UCSD-AML1 (cell line): ENCODE measurements around the gene ANKRD55.
"Not testable (repeated sequence)": the region's sequence is repeated elsewhere in the genome, so short reads cannot be mapped to it uniquely, and the experiment has no call there.

Source experiments
- DNase-seq: peaks from one replicate; lab custom pipeline; 2025; ENCODE audit not compliant: unreplicated experiment; lab: John Stamatoyannopoulos, UW

ANKRD55 gene

DNA sequence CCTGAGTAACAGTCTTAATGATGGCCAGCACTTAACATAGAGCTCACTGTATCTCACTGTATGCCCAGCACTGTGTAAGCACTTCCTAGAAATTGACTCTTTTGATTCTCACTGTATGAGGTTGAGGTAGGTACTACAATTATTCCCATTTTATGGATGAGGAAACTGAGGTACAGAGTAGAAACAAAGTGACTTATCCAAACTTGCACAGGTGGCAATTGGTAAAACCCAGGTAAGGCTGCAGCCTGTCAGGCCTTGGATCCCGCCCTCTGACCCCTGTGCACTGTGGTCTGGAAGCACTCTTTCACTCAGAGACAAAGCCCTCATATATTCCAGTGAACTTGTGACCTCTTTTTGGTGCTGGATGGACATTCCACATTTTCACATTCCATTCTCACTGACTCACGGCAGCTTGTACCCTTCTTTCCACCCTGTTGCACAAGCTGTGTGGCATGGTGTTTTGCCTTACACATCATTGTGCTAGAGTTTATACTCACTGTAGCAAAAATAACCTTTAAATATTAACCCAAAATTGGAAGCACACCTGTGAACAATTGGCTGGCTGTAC is 21.7 kb downstream of the ANKRD55 start:
- DNase-seq: no peak

- DNase-seq: no peak
Observed at GRCh38 chr5:56208681-56209080, 24.4 kb downstream of the ANKRD55 start.

GRCh38 chr5:56207537-56207936 is 25.6 kb downstream of the ANKRD55 start:
- DNase-seq: no peak

DNA sequence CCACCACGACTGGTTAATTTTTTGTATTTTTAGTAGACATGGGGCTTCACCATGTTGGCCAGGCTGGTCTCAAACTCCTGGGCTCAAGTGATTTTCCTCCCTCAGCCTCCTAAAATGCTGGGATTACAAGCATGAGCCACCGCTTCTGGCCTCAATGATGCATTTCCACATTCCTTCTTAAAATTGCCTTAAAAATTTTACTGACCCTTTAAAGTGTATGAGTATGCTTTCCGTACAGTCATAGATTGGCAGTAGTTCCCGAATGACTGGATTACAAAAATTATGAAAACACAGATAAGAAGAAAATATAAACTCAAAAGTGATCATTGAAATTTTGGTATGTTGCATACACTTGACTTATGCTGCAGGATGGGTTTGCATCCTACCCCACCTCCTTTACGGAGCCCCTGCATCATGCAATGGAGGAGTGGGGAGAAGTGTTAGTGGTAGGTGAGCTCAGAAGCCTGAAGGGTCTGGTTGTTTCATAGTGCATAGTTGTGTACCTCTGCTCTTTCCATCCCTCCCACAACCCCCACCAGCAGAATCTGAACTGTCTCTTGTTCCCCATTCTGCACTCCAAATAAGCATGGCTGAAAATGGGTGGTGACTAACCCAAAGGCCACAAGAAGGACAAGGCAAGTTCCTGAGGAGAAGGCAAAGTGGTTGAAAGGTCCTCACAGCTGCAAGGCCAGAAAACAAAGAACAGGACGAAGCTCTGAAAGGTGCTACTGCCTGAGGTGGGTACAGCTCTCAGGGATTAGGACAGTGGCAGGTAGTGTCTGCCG is 26.8 kb downstream of the ANKRD55 start:
- DNase-seq: no peak

GRCh38 chr5:56203936-56204335 is 29.2 kb downstream of the ANKRD55 start:
- not testable (repeated sequence) for DNase-seq

- DNase-seq: no peak
Observed at GRCh38 chr5:56202483-56202882, 30.6 kb downstream of the ANKRD55 start.

DNA sequence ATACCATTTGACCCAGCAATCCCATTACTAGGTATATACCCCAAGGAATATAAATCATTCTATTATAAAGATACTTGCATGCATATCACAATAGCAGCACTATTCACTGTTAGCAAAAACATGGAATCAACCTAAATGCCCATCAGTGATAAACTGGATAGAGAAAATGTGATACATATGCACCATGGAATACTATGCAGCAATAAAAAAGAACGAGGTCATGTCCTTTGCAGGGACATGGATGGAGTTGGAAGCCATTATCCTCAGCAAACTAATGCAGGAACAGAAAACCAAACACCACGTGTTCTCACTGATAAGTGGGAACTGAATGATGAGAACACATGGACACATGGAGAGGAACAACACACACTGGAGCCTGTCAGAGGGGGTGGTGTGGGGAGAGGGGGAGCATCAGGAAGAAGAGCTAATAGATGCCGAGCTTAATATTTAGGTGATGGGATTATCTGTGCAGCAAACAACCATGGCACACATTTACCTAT is 31.3 kb downstream of the ANKRD55 start:
- DNase-seq: not testable (repeated sequence)

- peak; percentile 61 for DNase-seq
Observed at GRCh38 chr5:56200971-56201666, 32.0 kb downstream of the ANKRD55 start.

DNA sequence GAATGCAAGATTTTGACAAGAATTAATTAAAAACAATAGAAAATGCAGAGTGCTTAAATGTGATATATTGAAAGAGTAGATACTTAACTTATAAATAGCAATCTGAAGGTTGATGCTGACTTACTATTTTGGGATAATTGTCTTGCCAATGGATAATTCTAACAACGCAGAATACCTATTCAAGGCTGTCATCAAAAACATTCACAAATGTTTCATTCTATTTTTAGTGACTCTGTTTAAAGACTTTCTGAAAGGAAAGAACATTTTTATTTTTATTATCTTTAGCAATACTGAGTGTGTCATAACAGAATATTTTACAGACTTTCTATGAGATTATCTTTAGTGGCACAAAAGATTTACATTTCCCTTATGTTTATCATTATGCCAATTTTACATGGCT is 38.1 kb downstream of the ANKRD55 start:
- DNase-seq: no peak

- DNase-seq: no peak
Observed at GRCh38 chr5:56192246-56192645, 40.9 kb downstream of the ANKRD55 start.

- no peak for DNase-seq
Observed at GRCh38 chr5:56191656-56192055, 41.5 kb downstream of the ANKRD55 start.

GRCh38 chr5:56190497-56190896 is 42.6 kb downstream of the ANKRD55 start:
- peak; percentile 12 for DNase-seq

GRCh38 chr5:56185768-56186311 is 47.3 kb downstream of the ANKRD55 start:
- DNase-seq: no peak

DNA sequence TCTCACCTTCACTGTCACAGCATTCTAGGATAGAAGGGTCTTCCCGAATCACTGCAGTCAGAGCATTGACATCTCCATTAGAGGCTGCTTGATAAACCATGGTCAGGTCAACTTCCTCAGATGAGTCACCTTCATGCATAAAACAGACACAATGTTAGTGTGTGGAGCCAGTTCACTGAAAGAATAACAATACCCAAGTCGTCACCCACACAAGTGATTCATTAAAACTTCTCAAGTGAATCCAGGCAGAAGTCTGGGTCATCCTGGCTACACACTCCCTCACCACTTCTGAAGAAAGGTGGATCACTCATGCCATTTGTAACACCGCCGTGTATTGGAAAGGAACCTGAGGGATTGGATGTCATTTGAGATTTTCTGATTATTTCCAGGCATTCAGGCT is 49.6 kb downstream of the ANKRD55 start:
- no peak for DNase-seq

DNA sequence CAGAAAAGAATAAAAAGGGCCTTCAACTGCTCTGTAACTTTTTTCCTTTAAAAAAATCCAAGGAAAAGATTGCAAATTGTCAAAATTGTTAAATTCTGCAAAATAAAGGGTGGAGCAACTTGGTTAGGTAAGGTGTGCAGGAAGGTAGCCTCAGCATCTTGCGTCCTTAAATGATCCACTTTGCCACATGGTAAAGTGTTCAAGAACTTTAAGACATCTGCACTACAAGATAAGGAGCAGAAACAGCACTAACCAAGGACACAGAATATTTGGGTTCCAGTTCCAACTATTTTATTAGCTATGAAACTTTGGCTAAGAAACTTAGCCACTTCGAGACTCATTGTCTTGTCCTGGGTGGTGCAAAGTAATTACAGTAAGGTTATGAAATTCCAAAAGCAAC is 53.7 kb downstream of the ANKRD55 start:
- no peak for DNase-seq

- no peak for DNase-seq
Observed at GRCh38 chr5:56178823-56179222, 54.3 kb downstream of the ANKRD55 start.

DNA sequence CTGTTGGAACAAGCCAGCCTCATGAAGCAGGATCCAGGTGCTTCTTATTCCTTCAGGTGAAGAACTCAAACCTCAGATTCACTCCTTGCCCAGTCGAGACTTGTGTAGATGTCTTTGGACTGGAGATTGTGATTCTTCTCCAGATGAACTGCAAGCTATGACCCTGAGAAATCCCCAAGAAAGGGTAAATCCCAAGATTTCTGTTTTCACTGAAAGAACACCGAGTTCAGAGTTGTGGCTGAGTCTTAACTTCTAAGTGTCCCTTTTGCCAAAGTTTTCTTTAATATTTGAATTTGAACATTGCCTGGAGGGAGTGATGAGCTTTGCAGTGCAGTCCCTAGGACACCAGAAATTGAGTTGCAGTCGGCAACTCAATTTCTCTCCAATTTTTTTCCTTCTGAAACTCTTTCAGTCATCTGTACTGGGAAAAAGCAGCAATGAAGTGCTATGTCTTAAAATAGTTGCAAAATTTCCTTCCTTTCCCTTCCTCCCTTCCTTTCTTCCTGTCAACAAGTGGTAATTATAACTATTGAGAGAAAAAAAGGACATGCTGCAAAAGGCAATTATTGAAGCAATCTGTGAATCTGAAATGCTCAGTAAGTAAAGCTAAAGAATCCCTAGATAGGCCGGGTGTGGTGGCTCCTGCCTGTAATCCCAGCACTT is 56.1 kb downstream of the ANKRD55 start:
- no peak for DNase-seq

DNA sequence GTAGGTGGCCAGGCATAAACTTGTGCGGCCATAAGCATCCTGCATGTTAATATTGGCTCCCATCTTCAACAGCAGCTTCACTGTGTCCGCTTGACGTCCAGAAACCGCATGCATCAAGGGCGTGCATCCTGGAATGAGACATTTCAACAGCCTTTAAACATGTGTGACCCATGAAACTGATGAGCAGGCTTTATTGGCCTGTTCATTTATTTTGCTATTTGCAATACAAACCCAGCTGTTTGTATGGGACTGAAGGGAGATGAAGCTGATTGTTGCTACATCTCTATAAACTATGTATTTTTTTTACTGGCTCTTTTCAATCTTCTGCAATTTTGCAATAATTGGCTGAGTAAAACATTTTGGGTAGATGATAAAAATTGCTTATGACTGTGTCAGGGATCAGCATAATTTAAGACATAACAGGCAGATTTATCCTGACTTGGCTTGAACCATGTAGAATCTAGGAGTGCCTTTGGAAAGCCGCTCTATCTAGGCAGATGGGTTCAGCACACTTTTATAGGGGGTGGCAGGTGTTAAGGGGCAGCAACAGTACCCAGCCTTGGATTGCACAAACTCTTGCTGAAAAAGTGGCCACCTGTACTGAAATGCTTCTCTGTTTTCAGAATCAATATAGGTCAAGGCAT is 56.9 kb downstream of the ANKRD55 start:
- no peak for DNase-seq

- no peak for DNase-seq
Observed at GRCh38 chr5:56175488-56175887, 57.6 kb downstream of the ANKRD55 start.

GRCh38 chr5:56175021-56175420 is 58.1 kb downstream of the ANKRD55 start:
- DNase-seq: no peak

DNA sequence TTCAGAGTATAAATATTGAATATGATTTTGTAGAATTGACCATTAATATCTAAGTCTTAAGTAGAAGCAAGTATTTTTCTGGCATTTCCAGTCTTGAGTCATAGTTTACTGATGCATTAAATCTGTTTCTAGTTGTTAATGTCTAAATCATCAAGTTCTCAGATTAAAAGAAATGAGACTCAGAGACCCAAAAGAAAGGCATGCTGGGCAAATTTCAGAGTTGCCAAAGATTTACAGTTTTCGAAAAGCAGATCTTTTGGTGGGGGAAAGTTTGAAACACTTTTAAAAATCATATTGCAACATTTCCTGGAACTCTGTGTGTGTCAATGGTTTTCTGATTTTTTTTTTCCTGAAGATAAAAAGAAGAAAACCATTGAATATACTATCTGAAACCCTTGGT is 60.9 kb downstream of the ANKRD55 start:
- DNase-seq: no peak
